Hippocampal formation (tissue), 2 donors: Measurements from ENCODE around the gene HBG2.
"Not testable (repeated sequence)": the region's sequence is repeated elsewhere in the genome, so short reads cannot be mapped to it uniquely, and the experiment has no call there.

ENCODE experiments used
- DNase-seq, 2 donors: peaks; one replicate each; lab custom pipeline; 2025; lab: John Stamatoyannopoulos, UW

Gene HBG2

DNA sequence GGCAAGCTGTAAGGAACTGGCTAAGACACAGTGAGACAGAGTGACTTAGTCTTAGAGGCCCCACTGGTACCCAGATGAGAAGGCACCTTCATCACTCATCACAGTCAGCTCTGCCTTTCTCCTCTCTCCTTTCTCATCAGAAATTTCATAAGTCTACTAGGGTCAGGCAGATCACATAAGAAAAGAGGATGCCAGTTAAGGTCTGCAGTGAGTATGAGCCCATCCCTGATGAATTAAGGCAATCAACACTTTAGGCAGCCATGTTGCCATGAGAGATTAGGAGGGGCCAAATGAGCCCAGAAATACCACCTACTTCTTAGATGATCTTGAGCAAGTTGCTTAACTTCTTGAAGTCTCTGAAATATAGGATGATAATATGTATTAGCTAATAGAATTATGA, 27.0 kb upstream of the HBG2 start:
- no peak for DNase-seq

- no peak for DNase-seq
Observed at GRCh38 chr11:5280582-5281102, 26.1 kb upstream of the HBG2 start.

GRCh38 chr11:5279471-5280090, 25.0 kb upstream of the HBG2 start:
- no peak for DNase-seq

- no peak for DNase-seq
Observed at GRCh38 chr11:5277807-5278382, 23.3 kb upstream of the HBG2 start.

DNA sequence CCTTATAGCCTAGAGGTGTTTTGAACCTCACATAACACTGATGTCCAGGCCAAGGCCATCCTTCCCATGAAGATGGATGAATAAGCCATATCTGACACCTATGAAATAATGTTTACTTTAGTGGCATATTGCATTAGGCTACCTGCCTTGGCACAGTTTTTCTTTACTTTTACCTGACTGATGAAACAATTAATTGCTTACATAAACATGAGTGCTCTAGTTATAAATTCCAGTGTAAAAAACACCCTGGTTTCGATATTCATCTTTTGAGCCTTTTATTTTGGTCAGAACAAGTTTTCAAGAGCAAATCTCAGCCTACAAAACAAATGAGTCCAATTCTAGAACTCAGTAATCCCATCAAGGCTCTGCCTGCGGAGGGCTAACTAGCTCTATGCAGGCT, 22.1 kb upstream of the HBG2 start:
- DNase-seq: no peak

GRCh38 chr11:5275369-5276110, 21.0 kb upstream of the HBG2 start:
- DNase-seq: no peak

- no peak for DNase-seq
Observed at GRCh38 chr11:5274395-5274794, 19.8 kb upstream of the HBG2 start.

DNA sequence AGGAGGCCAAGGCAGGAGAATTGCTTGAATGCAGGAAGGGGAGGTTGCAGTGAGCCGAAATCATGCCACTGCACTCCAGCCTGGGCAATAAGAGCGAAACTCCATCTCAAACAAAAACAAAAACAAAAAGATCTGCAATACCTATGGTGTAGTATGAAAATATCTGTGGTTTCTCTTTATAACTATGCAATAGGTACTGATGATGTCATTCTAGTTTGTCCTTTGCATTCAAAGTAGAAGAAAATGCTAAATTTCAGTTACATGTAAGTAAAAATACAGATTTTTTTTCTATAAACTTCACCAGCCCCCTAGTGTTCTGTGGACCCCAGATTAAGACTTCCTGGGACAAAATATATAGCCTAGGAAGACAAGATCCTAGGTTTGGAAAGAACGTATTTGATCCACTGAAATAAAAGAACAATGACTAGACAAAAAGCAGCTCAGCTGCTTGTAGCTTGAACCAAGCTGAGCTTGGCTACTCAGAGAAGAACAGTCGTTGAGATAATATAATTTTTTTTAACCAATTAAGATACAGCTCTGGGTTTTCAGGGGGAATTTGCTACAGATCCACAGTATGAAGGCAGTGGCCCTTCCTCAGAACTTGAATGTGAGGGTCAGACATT, 17.9 kb upstream of the HBG2 start:
- no peak for DNase-seq

- DNase-seq: no peak
Observed at GRCh38 chr11:5269715-5270147, 15.2 kb upstream of the HBG2 start, which contains the start of gene HBE1. TSS of gene HBE1 (minus strand) at chr11:5269945. CDS start at chr11:5269890, 55 bp downstream.

- DNase-seq: no peak
Observed at GRCh38 chr11:5267033-5267563, 12.5 kb upstream of the HBG2 start.

GRCh38 chr11:5266609-5267008, 12.0 kb upstream of the HBG2 start:
- DNase-seq: no peak

DNA sequence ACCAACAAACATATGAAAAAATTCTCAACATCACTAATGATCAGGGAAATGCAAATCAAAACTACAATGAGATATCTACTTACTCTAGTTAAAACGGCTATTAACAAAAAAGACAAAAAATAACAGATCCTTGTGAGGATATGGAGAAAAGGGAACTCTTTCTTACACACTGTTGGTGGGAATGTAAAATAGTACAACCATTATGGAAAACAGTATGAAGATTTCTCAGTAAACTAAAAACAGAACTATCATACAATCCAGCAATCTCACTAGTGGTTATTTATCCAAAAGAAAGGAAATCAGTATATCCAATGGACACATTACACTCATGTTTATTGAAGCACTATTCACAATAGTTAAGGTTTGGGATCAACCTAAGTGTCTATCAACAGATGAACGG, 11.3 kb upstream of the HBG2 start:
- DNase-seq: no peak

- DNase-seq: no peak
Observed at GRCh38 chr11:5258543-5259262, 4.1 kb upstream of the HBG2 start.

DNA sequence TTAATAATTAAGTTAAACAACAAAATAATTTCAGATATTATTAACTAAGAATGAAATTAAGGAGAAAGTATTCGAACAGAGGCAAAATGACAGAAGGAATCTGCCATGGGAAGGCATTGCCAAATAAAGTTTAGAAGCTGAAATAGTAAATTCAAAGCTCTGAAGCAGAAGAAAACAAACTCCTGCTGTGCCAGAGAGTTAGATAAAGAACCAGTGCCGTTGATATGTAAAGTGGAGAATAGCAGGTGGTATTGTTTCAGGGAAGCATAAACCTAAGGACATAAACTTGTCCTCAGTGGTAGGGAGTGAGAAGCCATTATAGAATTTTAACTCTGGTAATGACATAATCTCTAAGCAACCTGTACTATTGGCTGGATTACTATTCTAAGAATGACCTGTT, 2.7 kb upstream of the HBG2 start:
- no peak for DNase-seq

GRCh38 chr11:5254023-5254422, 558 bp downstream of the HBG2 start:
- not testable (repeated sequence) for DNase-seq

DNA sequence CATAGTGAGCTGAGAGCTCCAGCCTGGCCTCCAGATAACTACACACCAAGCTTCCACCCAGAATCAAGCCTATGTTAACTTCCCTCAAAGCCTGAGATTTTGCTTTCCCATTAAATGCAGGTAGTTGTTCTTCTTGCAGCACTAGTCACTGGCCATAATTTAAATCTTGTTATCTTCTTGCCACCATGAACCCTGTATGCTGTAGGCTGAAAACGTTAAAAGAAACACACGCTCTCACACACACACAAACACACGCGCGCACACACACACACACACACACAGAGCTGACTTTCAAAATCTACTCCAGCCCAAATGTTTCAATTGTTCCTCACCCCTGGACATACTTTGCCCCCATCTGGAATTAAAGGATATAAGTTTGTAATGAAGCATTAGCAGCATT, 1.1 kb downstream of the HBG2 start:
- DNase-seq: not testable (repeated sequence)

DNA sequence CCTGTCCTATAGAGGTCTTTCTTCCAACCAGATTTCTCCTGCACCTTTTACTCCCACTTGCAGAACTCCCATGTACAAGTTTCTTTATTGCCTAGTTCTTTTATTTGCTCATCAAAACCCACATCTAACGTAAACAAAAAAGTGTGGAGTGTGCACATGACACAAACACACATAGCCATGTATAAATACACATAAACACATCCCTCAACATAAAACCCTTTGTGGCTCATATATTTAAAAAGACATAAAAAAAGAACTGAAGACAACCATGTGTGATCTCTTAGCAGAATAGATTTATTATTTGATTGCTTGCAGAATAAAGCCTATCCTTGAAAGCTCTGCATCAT, 1.7 kb downstream of the HBG2 start:
- no peak for DNase-seq

GRCh38 chr11:5252192-5252918, 2.2 kb downstream of the HBG2 start:
- no peak for DNase-seq

DNA sequence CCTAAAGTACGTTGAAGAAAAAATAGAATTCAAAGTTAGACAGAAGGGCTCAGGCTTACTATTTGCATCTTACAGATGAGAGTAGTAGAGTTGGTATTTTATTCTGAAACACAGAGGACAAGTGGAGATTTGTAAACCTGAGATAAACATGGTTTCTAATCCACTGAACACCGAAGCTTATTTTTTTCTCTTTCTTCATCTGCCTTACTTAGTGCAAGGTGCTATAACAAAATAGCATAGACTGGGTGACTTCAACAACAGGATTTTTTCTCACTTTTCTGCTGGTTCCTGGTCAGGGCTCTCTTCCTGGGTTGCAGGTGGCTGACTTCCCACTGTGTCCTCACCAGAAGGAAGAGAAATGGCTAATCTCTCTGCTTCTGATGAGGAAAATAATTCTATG, 2.8 kb downstream of the HBG2 start:
- DNase-seq: no peak

DNA sequence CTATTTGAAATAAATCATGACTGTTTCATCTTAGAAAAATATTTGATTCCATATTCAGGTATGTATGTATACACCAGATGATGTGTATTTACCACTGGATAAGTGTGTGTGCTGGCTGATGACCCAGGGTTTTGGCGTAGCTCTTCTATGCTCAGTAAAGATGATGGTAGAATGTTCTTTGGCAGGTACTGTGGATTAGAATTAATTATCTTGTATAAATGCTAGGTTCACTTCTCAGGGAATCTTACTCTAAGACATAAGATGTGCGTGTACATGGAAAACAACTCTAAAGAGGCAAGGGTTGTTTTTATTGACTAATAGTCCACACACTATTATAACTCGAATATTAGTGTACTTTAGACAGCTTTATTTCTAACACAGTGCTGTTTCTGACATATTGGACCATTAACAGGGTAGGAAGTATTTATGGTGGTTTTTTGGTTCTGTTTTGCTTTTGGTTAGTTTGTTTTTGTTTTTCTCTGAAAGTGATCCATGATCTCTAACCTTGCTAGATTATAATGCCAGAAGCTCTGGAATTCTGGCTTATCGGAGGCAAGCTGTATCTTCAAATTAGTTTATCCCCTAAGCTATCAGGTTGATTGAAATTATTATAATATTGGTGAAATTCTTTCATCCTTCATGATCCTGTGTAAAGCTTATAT, 3.9 kb downstream of the HBG2 start:
- DNase-seq: no peak
